HG02870 (cell line): ENCODE results near the gene PXT1.

Experiments
- ATAC-seq: cut with Tn5 transposase; IDR thresholded peaks from one replicate; pipeline ENCODE4 v1.9.1; 2021; ENCODE audit warnings: mild to moderate bottlenecking, moderate library complexity; ENCODE audit not compliant: unreplicated experiment

The PXT1 gene

DNA sequence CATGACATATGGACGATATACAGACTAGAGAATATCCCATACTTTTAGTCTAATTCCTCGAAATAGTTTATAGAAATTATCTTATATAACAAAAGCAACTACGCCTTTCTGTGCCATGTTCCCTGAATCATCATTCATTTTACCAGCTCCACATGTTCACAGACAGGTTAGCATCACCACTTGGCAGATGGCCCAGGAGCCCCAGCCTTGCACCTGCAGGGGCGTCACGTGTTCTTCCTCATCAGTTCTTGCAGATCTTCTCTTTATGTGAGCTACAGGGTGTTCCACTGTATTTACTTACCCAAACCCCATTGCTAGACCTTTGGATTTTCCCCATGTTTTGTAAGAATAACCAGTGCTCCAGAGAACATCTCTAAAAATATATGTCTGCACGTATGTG, 93.4 kb downstream of the PXT1 start:
- ATAC-seq, result no peak

DNA sequence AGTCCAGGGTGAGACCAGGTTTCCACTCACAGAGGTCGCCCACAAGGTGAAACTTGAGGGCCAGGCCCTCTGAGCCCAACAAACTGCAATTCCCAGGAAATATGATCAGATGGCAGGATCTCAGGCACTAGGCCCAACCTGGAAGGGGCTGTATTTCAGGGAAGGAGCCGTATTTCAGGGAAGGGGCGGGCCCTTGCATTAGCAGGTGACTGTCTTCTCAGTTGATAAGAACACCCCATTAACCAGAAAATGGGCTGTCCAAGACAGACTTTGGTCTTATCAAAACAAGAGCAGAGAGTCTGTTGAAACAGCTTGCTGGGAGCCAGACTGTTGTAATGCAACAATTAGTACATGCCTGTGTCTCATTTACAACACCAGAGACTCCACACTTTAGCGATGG, 95.0 kb downstream of the PXT1 start:
- no peak for ATAC-seq

DNA sequence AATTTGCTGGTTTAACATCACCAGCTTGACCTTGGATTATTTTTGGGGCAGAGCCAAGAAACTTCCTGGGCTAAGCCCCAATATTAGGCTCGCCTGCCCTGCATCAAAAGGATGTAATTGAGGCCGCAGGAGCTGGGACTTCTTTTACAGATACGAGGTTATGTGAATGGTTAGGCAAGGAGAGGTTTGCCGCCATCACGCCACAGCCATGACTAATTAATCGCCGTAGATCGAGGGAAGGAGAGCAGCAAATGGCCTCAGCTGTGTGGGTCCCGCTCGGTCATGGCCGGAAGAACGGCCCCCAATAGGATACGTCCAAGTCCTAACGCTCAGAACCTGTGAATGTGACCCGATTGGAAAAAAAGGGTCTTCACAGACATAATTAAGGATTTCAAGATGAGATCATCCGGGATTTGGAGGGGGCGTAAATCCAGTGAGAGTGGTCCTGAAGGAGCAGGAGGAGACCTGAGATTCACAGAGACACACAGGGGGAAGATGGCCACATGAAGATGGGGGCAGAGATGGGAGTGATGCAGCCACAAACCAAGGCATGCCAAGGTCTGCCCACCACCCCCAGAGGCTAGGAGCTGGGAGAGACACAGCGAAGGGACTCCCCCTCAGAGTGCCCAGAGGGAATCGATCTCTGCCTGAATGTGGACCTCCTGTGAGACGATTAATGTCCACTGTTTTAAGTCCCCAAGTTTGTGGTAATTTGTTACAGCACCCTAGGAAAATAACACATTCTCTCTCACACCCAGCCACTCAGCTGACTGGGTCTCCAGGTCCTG, 96.0 kb downstream of the PXT1 start:
- no peak for ATAC-seq

DNA sequence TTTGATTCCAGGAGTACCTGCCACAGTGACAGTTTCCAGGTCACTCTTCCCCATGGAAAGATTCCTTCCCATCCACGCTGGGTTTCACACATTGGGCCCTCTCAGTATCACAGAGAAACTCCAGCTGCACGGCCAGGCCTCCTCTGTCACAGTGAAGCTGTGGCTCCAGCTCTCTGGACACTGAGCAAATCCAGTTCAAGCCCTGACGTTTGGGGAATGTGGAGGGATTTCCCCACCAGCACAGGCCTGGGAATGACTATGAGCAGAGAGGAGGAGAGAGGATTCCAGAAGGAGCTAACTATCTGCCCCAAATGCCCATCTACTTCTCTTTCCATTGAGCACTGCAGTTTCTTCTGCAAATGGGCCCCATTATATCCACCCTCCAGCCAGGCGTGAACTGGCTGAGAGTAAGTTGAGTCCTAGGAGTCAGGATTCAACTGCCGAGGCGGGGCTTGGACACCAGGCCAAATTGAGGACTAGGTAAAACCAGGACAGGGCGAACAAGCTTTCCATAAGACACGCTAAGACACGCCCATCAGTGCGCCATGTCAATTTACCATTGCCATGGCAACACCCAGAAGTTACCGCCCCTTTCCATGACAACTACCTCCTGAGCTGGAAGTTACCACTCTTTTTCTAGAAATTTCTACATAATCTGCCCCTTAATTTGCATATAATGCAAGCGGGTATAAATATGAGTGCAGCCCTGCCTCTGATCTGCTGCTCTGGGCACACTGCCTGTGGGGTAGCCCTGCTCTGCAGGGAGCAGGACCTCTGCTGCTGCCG, 96.8 kb downstream of the PXT1 start:
- ATAC-seq, result no peak

DNA sequence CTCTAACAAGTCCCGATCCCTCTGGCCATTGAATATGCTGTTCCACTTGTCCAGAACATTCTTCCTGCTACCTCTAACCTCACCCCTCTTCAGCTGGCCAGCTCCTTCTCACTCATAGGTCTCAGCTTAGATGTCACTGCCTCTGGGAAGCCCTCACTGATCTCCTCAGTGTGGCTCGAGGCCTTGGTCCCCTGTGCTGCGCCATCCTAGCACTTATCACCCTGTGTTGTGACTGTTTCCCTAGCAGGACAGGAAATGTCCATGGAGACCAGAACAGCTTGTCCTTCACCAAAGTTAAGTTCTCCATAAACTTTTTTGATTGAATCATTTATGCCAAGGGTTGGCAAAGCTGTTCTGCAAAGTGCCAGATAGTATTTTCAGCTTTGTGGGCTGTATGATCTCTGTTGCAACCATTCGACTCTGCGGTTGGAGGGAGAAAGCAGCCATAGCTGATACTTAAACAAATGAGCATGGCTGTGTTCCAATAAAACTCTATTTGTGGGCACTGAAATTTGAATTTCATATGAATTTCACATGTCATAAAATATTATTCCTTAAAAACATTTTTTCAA, 99.5 kb downstream of the PXT1 start:
- no peak for ATAC-seq

DNA sequence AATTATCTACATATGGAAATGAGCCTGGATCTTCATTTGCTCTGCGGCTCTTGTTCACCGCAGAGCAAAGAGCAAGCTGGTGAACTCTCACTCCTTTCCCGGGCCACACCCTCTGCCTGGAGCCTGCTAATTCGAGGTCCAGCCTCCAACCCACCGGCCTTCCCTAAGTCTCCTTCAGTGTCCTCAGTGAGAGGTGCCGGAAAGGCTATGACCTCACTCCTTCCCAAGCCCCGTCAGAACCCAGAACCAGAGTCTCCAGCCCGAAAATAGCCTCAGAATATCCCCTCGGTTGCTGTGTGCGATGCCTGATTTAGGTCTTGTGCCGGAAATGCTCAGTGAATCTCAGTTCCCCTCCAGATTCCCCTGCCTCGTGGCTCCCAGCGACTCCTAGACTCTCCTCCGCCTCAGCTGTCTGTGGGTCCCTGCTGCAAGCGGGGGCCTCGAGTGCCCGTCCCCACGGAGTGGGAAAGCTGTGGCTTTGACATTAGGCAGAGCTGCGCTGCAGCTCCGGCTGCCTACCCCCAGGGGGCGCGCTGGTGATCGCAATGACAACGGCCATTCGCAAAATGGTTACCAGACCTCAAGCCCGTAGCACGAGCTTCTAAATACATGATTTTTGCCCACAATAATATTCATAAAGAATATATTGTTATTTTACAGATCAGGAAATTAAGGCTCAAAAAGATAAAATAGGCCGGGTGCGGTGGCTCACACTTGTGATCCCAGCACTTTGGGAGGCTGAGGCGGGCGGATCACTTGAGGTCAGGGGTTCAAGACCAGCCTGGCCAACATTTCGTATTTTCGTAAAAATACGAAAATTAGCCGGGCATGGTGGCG, 101.8 kb downstream of the PXT1 start:
- ATAC-seq, result no peak
